Tibial nerve (tissue), 4 donors: ENCODE measurements around the gene VASP.

ENCODE experiments used
- CTCF ChIP-seq, 5 experiments: fragments of 200-600 bp in 3 of 5; fragments of 450-650 bp in 2 of 5; sonication (generic) in 3 of 5; IDR thresholded peaks; one replicate each; pipeline ENCODE4 v1.5.1; 2016 to 2019; ENCODE audit warnings: antibody characterized with exemption in 5 of 5, mild to moderate bottlenecking in 3 of 5, moderate library complexity in 2 of 5
- EP300 ChIP-seq, 2 donors: sonication (generic); formaldehyde crosslinking; IDR thresholded peaks; one replicate each; pipeline ENCODE4 v1.6.1; 2017; ENCODE audit warnings: antibody characterized with exemption in 2 of 2, mild to moderate bottlenecking in 1 of 2
- POLR2A ChIP-seq, 2 donors: fragments of 450-650 bp; IDR thresholded peaks; one replicate each; pipeline ENCODE4 v1.6.1; 2017; ENCODE audit warnings: antibody characterized with exemption in 2 of 2, mild to moderate bottlenecking in 2 of 2, moderate library complexity in 2 of 2

DNA sequence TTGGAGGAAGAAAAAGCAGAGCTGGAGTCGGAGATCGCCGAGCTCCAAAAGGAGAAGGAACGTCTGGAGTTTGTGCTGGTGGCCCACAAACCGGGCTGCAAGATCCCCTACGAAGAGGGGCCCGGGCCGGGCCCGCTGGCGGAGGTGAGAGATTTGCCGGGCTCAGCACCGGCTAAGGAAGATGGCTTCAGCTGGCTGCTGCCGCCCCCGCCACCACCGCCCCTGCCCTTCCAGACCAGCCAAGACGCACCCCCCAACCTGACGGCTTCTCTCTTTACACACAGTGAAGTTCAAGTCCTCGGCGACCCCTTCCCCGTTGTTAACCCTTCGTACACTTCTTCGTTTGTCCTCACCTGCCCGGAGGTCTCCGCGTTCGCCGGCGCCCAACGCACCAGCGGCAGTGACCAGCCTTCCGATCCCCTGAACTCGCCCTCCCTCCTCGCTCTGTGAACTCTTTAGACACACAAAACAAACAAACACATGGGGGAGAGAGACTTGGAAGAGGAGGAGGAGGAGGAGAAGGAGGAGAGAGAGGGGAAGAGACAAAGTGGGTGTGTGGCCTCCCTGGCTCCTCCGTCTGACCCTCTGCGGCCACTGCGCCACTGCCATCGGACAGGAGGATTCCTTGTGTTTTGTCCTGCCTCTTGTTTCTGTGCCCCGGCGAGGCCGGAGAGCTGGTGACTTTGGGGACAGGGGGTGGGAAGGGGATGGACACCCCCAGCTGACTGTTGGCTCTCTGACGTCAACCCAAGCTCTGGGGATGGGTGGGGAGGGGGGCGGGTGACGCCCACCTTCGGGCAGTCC lies 34.5 kb upstream of the VASP start:
- TF ChIP-seq CTCF (IDR thresholded peaks at IDR 0.05) (no peak), POLR2A (IDR thresholded peaks at IDR 0.05) (no peak), EP300 (IDR thresholded peaks at IDR 0.05) (no peak)
